ENCODE results near the gene THY1. TPM values are rescaled to one million over a fixed set of nuclear protein-coding genes. Genes with fewer than 3 reads are reported as not detected.
"Not testable (repeated sequence)": the region's sequence is repeated elsewhere in the genome, so short reads cannot be mapped to it uniquely, and the experiment has no call there.

The THY1 gene
- total RNA-seq, 1 donor from 2014 or later, result 2.1 TPM

DNA sequence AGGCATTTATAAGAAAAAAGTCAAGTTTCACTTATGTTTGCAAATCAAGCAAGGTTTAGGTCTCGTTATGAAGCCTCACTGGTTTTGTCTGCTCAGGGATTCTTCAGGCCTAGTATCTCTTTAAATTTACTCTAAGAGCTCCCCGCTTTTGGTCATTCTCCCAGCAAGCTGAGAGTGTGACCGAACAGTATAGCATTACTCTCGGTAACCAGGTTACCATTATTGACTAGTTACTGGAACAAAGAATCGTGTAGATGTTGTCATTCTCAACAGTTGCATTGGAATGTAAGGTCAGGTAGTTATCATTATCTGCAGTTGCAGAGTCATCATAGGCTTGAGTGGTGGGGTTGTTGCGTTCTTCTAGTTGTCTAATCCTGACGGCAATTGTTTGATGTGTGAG is 31.7 kb downstream of the THY1 start:
- no peak for DNase-seq (ENCODE audit: low read depth)
- FAIRE-seq, result no peak

GRCh38 chr11:119389611-119390254 is 33.2 kb downstream of the THY1 start:
- H3K4me3 ChIP-seq (ENCODE audit: low read depth, low read length), result no peak overlapping the region
- TF ChIP-seq CTCF (IDR thresholded peaks at IDR 0.05; ENCODE audit: insufficient read depth, low read length, severe bottlenecking), result peak; percentile 63
- no peaks in the 10 kb centered on the region for H3K36me3 ChIP-seq (ENCODE audit: control insufficient read depth, insufficient read depth, low read length)
- FAIRE-seq (peak; percentile 36), DNase-seq (ENCODE audit: low read depth) (no peak)
- no peaks in the 10 kb centered on the region for H3K27me3 ChIP-seq (ENCODE audit: control insufficient read depth, insufficient read depth, low read length)

More for the DNA sequence above, 31.7 kb downstream of the THY1 start:
- no peaks in the 10 kb centered on the region for H3K36me3 ChIP-seq (ENCODE audit: control insufficient read depth, insufficient read depth, low read length)
- no peaks in the 10 kb centered on the region for H3K27me3 ChIP-seq (ENCODE audit: control insufficient read depth, insufficient read depth, low read length)
- H3K4me3 ChIP-seq (ENCODE audit: low read depth, low read length), result no peak overlapping the region
- TF ChIP-seq CTCF (IDR thresholded peaks at IDR 0.05; ENCODE audit: insufficient read depth, low read length, severe bottlenecking), result no peak

GRCh38 chr11:119388103-119388502 is 34.9 kb downstream of the THY1 start:
- H3K4me3 ChIP-seq (ENCODE audit: low read depth, low read length), result no peak overlapping the region
- no peaks in the 10 kb centered on the region for H3K27me3 ChIP-seq (ENCODE audit: control insufficient read depth, insufficient read depth, low read length)
- no peak for DNase-seq (ENCODE audit: low read depth)
- FAIRE-seq, result no peak
- H3K36me3 ChIP-seq (ENCODE audit: control insufficient read depth, insufficient read depth, low read length), result no peaks in the 10 kb centered on the region
- TF ChIP-seq CTCF (IDR thresholded peaks at IDR 0.05; ENCODE audit: insufficient read depth, low read length, severe bottlenecking), result no peak

DNA sequence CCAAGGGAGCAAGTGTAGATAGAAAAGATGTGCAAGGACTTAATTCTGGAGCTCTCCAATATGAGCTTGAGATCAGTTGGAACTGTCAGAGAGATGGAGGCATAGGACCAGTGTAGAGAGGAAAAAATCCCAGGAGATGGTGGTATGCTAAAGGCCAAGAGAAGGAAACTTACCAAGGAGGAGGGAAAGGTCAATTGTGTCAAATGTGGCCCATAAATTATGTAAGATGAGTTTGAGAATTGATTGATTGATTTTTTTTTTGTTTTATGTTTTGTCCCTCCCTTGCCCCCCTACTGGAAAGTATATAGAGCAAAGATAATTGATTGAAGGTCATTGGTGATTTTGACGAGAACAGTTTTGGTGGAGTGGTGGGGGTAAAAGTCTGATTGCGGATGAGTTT is 38.6 kb downstream of the THY1 start:
- TF ChIP-seq CTCF (IDR thresholded peaks at IDR 0.05; ENCODE audit: insufficient read depth, low read length, severe bottlenecking), result no peak
- H3K36me3 ChIP-seq (ENCODE audit: control insufficient read depth, insufficient read depth, low read length), result no peaks in the 10 kb centered on the region
- no peaks in the 10 kb centered on the region for H3K27me3 ChIP-seq (ENCODE audit: control insufficient read depth, insufficient read depth, low read length)
- H3K4me3 ChIP-seq (ENCODE audit: low read depth, low read length), result no peak overlapping the region
- FAIRE-seq, result peak; percentile 73
- no peak for DNase-seq (ENCODE audit: low read depth)

DNA sequence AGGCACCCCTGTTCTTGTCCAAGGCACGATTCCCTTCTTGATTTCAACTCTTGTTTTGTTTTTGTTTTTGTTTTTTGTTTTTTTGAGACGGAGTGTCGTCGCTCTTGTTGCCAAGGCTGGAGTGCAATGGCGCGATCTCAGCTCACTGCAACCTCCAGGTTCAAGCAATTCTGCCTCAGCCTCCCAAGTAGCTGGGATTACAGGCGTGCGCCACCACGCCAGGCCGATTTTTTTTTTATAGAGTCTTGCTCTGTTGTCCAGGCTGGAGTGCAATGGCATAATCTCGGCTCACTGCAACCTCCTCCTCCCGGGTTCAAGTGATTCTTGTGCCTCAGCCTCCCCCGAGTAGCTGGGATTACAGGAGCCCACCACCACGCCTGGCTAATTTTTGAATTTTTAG is 40.5 kb downstream of the THY1 start:
- not testable (repeated sequence) for FAIRE-seq; DNase-seq (ENCODE audit: low read depth); H3K36me3 ChIP-seq (ENCODE audit: control insufficient read depth, insufficient read depth, low read length); H3K27me3 ChIP-seq (ENCODE audit: control insufficient read depth, insufficient read depth, low read length); H3K4me3 ChIP-seq (ENCODE audit: low read depth, low read length)

GRCh38 chr11:119382101-119382500 is 40.9 kb downstream of the THY1 start:
- H3K27me3 ChIP-seq (ENCODE audit: control insufficient read depth, insufficient read depth, low read length), result no peaks in the 10 kb centered on the region
- peak overlapping the region; percentile 10 for H3K4me3 ChIP-seq (ENCODE audit: low read depth, low read length)
- FAIRE-seq (no peak), DNase-seq (ENCODE audit: low read depth) (no peak)
- no peak for TF ChIP-seq CTCF (IDR thresholded peaks at IDR 0.05; ENCODE audit: insufficient read depth, low read length, severe bottlenecking)
- no peaks in the 10 kb centered on the region for H3K36me3 ChIP-seq (ENCODE audit: control insufficient read depth, insufficient read depth, low read length)

Measured in bronchial epithelial cell (primary cell).